ENCODE data around the gene ST6GALNAC6.

Gene ST6GALNAC6

DNA sequence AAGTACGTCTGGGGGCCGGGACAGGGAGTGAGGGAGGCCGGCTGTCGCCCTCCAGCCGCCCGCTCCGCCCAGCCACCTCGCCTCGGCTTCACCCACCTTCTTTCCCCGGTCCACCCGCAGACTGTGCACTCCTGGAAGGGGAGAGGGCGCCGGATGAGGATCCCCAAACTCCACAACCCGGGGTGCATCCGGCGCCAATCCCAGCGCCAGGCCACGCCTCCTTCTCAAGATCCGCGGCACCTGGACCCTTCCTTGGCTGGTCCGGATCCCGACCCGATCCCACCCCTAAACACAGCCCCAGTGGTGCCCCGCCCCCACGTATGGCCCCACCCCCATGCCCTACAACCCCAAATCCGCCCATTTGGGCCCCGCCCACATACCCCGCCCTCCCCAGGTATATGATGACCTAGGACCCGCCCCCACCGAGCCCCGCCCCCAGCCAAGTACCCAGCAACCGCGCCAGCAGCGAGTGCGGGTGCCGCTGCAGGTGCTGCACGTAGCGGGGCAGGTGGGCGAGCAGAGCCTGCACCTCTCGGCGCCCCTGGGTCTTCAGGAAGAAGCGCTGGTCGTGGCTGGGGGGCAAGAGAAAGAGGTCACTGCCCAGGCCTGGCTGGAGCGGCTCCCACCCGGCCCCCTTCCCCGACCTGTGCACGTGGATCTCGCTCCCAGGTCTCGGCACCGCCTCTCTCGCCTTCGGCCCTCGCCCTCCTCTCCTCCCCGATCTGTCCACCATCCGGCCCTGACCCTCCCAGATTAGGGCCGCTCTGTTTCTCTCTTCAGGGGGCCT, 28.0 kb upstream of the ST6GALNAC6 start:
- peak; percentile 55 for DNase-seq (ENCODE audit: low read depth)
- TF ChIP-seq, protein P1, sequence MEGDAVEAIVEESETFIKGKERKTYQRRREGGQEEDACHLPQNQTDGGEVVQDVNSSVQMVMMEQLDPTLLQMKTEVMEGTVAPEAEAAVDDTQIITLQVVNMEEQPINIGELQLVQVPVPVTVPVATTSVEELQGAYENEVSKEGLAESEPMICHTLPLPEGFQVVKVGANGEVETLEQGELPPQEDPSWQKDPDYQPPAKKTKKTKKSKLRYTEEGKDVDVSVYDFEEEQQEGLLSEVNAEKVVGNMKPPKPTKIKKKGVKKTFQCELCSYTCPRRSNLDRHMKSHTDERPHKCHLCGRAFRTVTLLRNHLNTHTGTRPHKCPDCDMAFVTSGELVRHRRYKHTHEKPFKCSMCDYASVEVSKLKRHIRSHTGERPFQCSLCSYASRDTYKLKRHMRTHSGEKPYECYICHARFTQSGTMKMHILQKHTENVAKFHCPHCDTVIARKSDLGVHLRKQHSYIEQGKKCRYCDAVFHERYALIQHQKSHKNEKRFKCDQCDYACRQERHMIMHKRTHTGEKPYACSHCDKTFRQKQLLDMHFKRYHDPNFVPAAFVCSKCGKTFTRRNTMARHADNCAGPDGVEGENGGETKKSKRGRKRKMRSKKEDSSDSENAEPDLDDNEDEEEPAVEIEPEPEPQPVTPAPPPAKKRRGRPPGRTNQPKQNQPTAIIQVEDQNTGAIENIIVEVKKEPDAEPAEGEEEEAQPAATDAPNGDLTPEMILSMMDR (IDR thresholded peaks at IDR 0.05; ENCODE audit: insufficient read depth, low read depth, low read length, missing control alignments), result no peak
- H3K4me3 ChIP-seq (ENCODE audit: low read depth, low read length), result peak overlapping the region; percentile 30

DNA sequence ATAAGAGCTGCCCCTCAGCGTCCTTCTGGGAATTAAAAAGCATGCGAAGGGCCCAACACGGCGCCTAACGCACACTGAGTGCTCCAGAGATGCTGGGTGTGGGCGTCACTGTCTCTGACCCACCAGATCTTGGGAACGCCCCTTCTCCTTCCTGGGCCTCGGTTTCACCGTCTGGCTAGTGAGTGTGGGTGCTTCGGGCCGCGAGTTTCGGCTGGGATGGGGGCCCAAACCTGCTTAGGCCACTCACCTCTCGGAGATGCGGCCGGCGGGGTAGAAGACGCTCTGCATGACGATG, 27.4 kb upstream of the ST6GALNAC6 start:
- H3K4me3 ChIP-seq (ENCODE audit: low read depth, low read length), result peak overlapping the region; percentile 30
- DNase-seq (ENCODE audit: low read depth), result no peak
- TF ChIP-seq, protein P1 (IDR thresholded peaks at IDR 0.05; ENCODE audit: insufficient read depth, low read depth, low read length, missing control alignments), result no peak

DNA sequence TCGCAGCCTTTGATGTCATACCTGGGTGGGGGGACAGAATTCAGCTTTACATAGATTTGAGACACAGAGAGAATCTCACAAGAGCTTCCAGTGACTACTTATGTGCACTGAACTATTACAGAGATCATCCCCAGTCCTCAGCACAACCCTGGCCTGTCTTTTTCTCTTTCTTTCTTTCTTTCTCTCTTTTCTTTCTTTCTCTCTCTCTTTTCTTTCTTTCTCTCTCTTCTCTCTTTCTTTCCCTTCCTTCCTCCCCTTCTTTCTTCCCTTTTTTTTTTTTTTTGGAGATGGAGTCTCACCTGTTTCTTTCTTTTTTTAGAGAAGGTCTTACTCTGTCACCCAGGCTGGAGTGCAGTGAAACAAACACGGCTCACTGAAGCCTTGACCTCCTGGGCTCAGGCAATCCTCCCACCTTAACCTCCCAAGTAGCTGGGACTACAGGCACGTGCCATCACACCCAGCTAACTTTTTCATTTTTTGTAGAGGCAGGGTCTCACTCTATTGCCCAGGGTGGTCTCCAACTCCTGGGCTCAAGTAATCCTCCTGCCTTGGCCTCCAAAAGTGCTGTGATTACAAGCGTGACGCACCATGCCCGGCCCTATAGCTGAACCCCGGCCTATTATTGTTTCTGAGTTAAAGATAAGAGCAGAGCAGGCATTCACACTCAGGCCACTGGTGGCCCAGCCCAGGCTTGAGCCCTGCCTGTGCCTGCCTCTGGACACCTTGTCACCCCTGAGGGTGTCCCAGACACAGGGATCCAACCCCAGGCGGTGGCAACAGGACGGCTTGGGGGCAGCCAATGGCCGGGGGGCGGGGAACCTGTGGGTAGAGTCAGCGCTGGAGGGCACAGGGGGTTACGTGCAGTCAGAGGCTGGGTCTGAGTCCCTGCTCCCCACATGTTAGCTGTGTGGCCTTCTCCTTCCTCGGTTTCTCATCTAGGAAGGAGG, 26.8 kb upstream of the ST6GALNAC6 start:
- DNase-seq (ENCODE audit: low read depth), result no peak
- H3K4me3 ChIP-seq (ENCODE audit: low read depth, low read length), result no peak overlapping the region
- TF ChIP-seq, protein P1 (IDR thresholded peaks at IDR 0.05; ENCODE audit: insufficient read depth, low read depth, low read length, missing control alignments), result no peak

DNA sequence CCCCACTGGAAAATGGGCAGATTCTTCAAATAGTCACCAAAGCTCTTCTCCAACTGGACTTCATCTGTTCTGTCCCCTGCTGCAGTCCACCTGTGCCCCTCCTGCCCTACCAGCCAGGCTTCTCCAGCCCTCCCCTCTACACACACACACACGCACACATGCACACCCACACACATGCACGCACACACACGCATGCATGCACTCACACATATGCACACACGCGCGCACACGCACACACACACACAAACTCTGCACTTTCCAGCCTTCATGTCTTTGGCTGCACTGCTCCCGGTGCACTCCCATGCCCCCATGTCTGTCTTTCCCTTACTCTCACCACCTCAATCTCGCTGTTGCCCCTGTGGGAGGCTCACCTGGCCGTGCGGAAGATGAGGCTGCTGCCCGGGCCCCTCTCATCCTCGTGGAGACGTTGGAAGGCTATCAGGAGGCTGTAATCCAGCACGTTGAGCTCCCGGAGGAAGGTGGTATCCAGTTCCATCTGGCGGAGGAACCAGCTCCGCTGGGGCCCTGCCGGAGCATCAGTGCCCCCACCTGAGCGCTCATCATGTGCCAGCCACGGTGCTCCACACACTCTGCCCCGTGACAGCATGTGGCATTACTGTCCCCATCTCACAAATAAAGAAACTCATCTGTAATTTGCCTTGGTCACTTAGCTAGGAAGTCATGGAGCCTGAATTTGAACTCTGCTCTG, 25.5 kb upstream of the ST6GALNAC6 start:
- no peak for DNase-seq (ENCODE audit: low read depth)
- TF ChIP-seq, protein P1 (IDR thresholded peaks at IDR 0.05; ENCODE audit: insufficient read depth, low read depth, low read length, missing control alignments), result no peak
- H3K4me3 ChIP-seq (ENCODE audit: low read depth, low read length), result no peak overlapping the region

DNA sequence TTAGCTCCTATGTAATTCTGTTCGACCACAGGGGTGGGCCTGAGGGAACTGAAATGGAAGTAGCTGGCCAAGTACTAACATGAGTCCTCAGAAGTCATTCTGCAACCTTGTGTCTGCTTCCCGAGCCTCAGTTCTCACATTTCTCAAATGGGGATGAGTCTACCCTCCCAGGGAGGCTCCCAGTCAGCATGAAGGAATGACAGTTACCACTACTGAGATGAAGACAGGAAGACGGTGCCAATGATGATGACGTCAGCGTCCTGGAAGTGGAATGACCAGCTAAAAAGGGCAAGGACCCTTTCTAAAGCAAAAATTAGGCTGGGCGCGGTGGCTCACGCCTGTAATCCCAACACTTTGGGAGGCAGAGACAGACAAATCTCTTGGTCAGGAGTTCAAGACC, 24.4 kb upstream of the ST6GALNAC6 start:
- no peak for DNase-seq (ENCODE audit: low read depth)

DNA sequence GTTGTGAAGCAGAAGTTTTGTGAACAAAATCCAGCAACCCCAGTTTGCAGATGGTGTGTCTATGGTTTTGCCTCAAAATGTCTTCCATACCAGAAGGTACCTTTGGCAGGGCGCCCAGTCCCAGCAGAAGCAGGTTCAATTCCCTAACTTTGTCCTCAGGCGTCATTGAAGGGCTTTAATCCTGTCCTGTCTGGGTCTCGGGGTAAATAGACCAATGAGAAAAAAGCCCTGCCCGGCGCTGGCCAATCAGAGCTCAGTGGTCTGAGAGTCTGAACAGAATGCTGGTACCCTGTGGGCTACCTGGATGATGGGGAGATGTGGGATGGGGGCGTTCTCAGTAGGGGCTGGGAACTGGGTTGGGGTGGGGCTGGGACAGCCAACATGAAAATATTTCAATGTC, 23.6 kb upstream of the ST6GALNAC6 start:
- no peak for DNase-seq (ENCODE audit: low read depth)

More for the DNA sequence above, 24.4 kb upstream of the ST6GALNAC6 start:
- H3K4me3 ChIP-seq (ENCODE audit: low read depth, low read length), result no peak overlapping the region
- TF ChIP-seq, protein P1 (IDR thresholded peaks at IDR 0.05; ENCODE audit: insufficient read depth, low read depth, low read length, missing control alignments), result no peak

More for the DNA sequence above, 23.6 kb upstream of the ST6GALNAC6 start:
- TF ChIP-seq, protein P1 (IDR thresholded peaks at IDR 0.05; ENCODE audit: insufficient read depth, low read depth, low read length, missing control alignments), result no peak
- H3K4me3 ChIP-seq (ENCODE audit: low read depth, low read length), result no peak overlapping the region

Data from GM12865 (cell line).